ENCODE measurements around the gene TXNRD3. TPM values are rescaled to one million over a fixed set of nuclear protein-coding genes. Genes with fewer than 3 reads are reported as not detected.

Gene TXNRD3
- total RNA-seq = 1 to 10 TPM in 1 of 2 experiments, under 1 TPM in 1; 0.50 to 1.6 TPM

GRCh38 chr3:126654571-126655383 is at the start of gene TXNRD3:
TSS of gene TXNRD3 (minus strand) at chr3:126655124.
- ATAC-seq = peak; percentile 86
- CTCF ChIA-PET = interaction anchor here (0.9 to 1.1 kb wide), 2 partner anchors 17 to 132 kb away, joined by 3 read pairs; no protein-coding TSS in a partner anchor
- H3K36me3 Mint-ChIP-seq = no peaks in the 10 kb centered on the region
- peak; percentile 67 for DNase-seq
- H3K9me3 Mint-ChIP-seq (ENCODE audit: low read depth) = no peaks in the 10 kb centered on the region
- H3K4me1 Mint-ChIP-seq = peaks cover 5% of the 10 kb centered on the region
- H3K27ac Mint-ChIP-seq = no peak within 1 kb of the TSS
- H3K27me3 Mint-ChIP-seq = peaks cover 46% of the 10 kb centered on the region
- H3K4me3 Mint-ChIP-seq = peak within 1 kb of the TSS; percentile 67

- no peak within 1 kb of the TSS for H3K27ac Mint-ChIP-seq
- peak within 1 kb of the TSS; percentile 89 for H3K4me3 Mint-ChIP-seq
- peaks cover 35% of the 10 kb centered on the region for H3K27me3 Mint-ChIP-seq
- CTCF ChIA-PET = interaction anchor here (0.7 to 1.7 kb wide), 8 partner anchors 24 to 871 kb away, joined by 3 to 6 read pairs (median 3); no protein-coding TSS in a partner anchor
- H3K9me3 Mint-ChIP-seq (ENCODE audit: low read depth) = no peaks in the 10 kb centered on the region
- H3K36me3 Mint-ChIP-seq = no peaks in the 10 kb centered on the region
- DNase-seq (peak; percentile 94), ATAC-seq (peak; percentile 96)
- peaks cover 18% of the 10 kb centered on the region for H3K4me1 Mint-ChIP-seq
These were observed 48.9 kb upstream of the TXNRD3 start, which contains the start of gene CHCHD6 for GRCh38 chr3:126703512-126704493. TSS of gene CHCHD6 (plus strand) at chr3:126704240. CDS start at chr3:126704313, 73 bp downstream.

GRCh38 chr3:126699011-126699410 is 44.1 kb upstream of the TXNRD3 start:
- H3K4me1 Mint-ChIP-seq = peaks cover 10% of the 10 kb centered on the region
- no peak for ATAC-seq
- H3K4me3 Mint-ChIP-seq = no peak overlapping the region
- H3K27ac Mint-ChIP-seq = no peak overlapping the region
- H3K27me3 Mint-ChIP-seq = peaks cover 66% of the 10 kb centered on the region
- DNase-seq = no peak
- no peaks in the 10 kb centered on the region for H3K9me3 Mint-ChIP-seq (ENCODE audit: low read depth)
- CTCF ChIA-PET = no interaction called here
- no peaks in the 10 kb centered on the region for H3K36me3 Mint-ChIP-seq

- Mint-ChIP-seq H3K4me1 (no peaks in the 10 kb centered on the region), H3K9me3 (ENCODE audit: low read depth) (no peaks in the 10 kb centered on the region), H3K27me3 (peaks cover 63% of the 10 kb centered on the region), H3K36me3 (no peaks in the 10 kb centered on the region), H3K27ac (no peak overlapping the region), H3K4me3 (no peak overlapping the region)
- no peak for DNase-seq
- ATAC-seq = no peak
- CTCF ChIA-PET = interaction anchor here (1.2 kb wide), 1 partner anchor 56 kb away, joined by 3 read pairs; no protein-coding TSS in a partner anchor
These were observed 41.9 kb upstream of the TXNRD3 start for GRCh38 chr3:126696701-126697267.

- Mint-ChIP-seq H3K27ac (no peak overlapping the region), H3K9me3 (ENCODE audit: low read depth) (no peaks in the 10 kb centered on the region), H3K4me1 (no peaks in the 10 kb centered on the region), H3K36me3 (no peaks in the 10 kb centered on the region), H3K27me3 (peaks cover 62% of the 10 kb centered on the region), H3K4me3 (no peak overlapping the region)
- DNase-seq (no peak), ATAC-seq (no peak)
- CTCF ChIA-PET = interaction anchor here (1.0 kb wide), 1 partner anchor 289 kb away, joined by 3 read pairs; the partner anchor contains the start of gene PLXNA1
These were observed 39.0 kb upstream of the TXNRD3 start for GRCh38 chr3:126693921-126694320.

- H3K27me3 Mint-ChIP-seq = peaks cover 66% of the 10 kb centered on the region
- DNase-seq (no peak), ATAC-seq (no peak)
- CTCF ChIA-PET = no interaction called here
- no peaks in the 10 kb centered on the region for H3K4me1 Mint-ChIP-seq
- H3K36me3 Mint-ChIP-seq = no peaks in the 10 kb centered on the region
- no peak overlapping the region for H3K4me3 Mint-ChIP-seq
- no peaks in the 10 kb centered on the region for H3K9me3 Mint-ChIP-seq (ENCODE audit: low read depth)
- no peak overlapping the region for H3K27ac Mint-ChIP-seq
These were observed 37.9 kb upstream of the TXNRD3 start for GRCh38 chr3:126692858-126693257.

- Mint-ChIP-seq H3K27ac (no peak overlapping the region), H3K9me3 (ENCODE audit: low read depth) (no peaks in the 10 kb centered on the region), H3K27me3 (peaks cover 61% of the 10 kb centered on the region), H3K36me3 (no peaks in the 10 kb centered on the region), H3K4me1 (no peaks in the 10 kb centered on the region), H3K4me3 (no peak overlapping the region)
- CTCF ChIA-PET = no interaction called here
- DNase-seq (no peak), ATAC-seq (no peak)
These were observed 36.8 kb upstream of the TXNRD3 start for GRCh38 chr3:126691765-126692164.

GRCh38 chr3:126685493-126685892 is 30.6 kb upstream of the TXNRD3 start:
- Mint-ChIP-seq H3K9me3 (ENCODE audit: low read depth) (no peaks in the 10 kb centered on the region), H3K27ac (no peak overlapping the region), H3K4me1 (no peaks in the 10 kb centered on the region), H3K27me3 (peaks cover 28% of the 10 kb centered on the region), H3K36me3 (no peaks in the 10 kb centered on the region), H3K4me3 (no peak overlapping the region)
- no peak for DNase-seq
- no peak for ATAC-seq
- CTCF ChIA-PET = no interaction called here

GRCh38 chr3:126685021-126685420 is 30.1 kb upstream of the TXNRD3 start:
- ATAC-seq (no peak), DNase-seq (no peak)
- Mint-ChIP-seq H3K27ac (no peak overlapping the region), H3K4me1 (no peaks in the 10 kb centered on the region), H3K36me3 (no peaks in the 10 kb centered on the region), H3K9me3 (ENCODE audit: low read depth) (no peaks in the 10 kb centered on the region), H3K27me3 (peaks cover 26% of the 10 kb centered on the region), H3K4me3 (no peak overlapping the region)
- CTCF ChIA-PET = no interaction called here

GRCh38 chr3:126684218-126684751 is 29.4 kb upstream of the TXNRD3 start:
- Mint-ChIP-seq H3K27me3 (peaks cover 18% of the 10 kb centered on the region), H3K4me3 (no peak overlapping the region), H3K27ac (no peak overlapping the region), H3K36me3 (no peaks in the 10 kb centered on the region), H3K4me1 (no peaks in the 10 kb centered on the region), H3K9me3 (ENCODE audit: low read depth) (no peaks in the 10 kb centered on the region)
- ATAC-seq = no peak
- DNase-seq = no peak
- CTCF ChIA-PET = interaction anchor here (1.5 kb wide), 1 partner anchor 298 kb away, joined by 7 read pairs; the partner anchor contains the start of gene PLXNA1

- ATAC-seq (no peak), DNase-seq (peak; percentile 8)
- CTCF ChIA-PET = interaction anchor here (1.5 kb wide), 1 partner anchor 299 kb away, joined by 7 read pairs; the partner anchor contains the start of gene PLXNA1
- Mint-ChIP-seq H3K36me3 (no peaks in the 10 kb centered on the region), H3K27me3 (peaks cover 20% of the 10 kb centered on the region), H3K27ac (no peak overlapping the region), H3K4me3 (no peak overlapping the region), H3K4me1 (no peaks in the 10 kb centered on the region), H3K9me3 (ENCODE audit: low read depth) (no peaks in the 10 kb centered on the region)
These were observed 28.1 kb upstream of the TXNRD3 start for GRCh38 chr3:126683069-126683468.

GRCh38 chr3:126682009-126682408 is 27.1 kb upstream of the TXNRD3 start:
- Mint-ChIP-seq H3K4me3 (no peak overlapping the region), H3K27me3 (peaks cover 18% of the 10 kb centered on the region), H3K9me3 (ENCODE audit: low read depth) (no peaks in the 10 kb centered on the region), H3K36me3 (no peaks in the 10 kb centered on the region), H3K27ac (no peak overlapping the region), H3K4me1 (no peaks in the 10 kb centered on the region)
- CTCF ChIA-PET = interaction anchor here (1.8 kb wide), 1 partner anchor 866 kb away, joined by 6 read pairs; no protein-coding TSS in a partner anchor
- DNase-seq (peak; percentile 14), ATAC-seq (no peak)
